Activated CD4-positive, alpha-beta T cell treated with anti-CD3 and anti-CD28 coated beads for 36 hours (primary cell): Measurements from ENCODE around the gene SHC4. TPM values are rescaled to one million over a fixed set of nuclear protein-coding genes. Genes with fewer than 3 reads are reported as not detected.
"Not testable (repeated sequence)": the region's sequence is repeated elsewhere in the genome, so short reads cannot be mapped to it uniquely, and the experiment has no call there.

Source experiments
- ATAC-seq: fragments of 200-7000 bp; cut with Tn5 transposase; one replicate; pipeline ENCODE4 v1.10.0; 2021; ENCODE audit warnings: mild to moderate bottlenecking, moderate library complexity
- CTCF ChIA-PET: fragments of 350-600 bp; sonication (Branson Sonifier 250); formaldehyde crosslinking; loops from one replicate; lab custom pipeline; 2021; ENCODE audit warnings: antibody characterized with exemption; lab: Charles Lee
- POLR2A ChIA-PET: fragments of 350-600 bp; sonication (Branson Sonifier 250); formaldehyde crosslinking; loops from one replicate; lab custom pipeline; 2021; ENCODE audit warnings: antibody characterized with exemption, inconsistent platforms; lab: Charles Lee
- DNase-seq: peaks from one replicate; pipeline ENCODE4 v3.0.0-alpha.2; 2020
- H3K27ac Mint-ChIP-seq: one replicate; pipeline ENCODE4 v1.8.0; 2021; ENCODE audit warnings: mixed read lengths
- H3K27me3 Mint-ChIP-seq: one replicate; pipeline ENCODE4 v1.8.0; 2021; ENCODE audit warnings: mixed read lengths
- H3K36me3 Mint-ChIP-seq: one replicate; pipeline ENCODE4 v1.8.0; 2021; ENCODE audit warnings: low read depth, mixed read lengths
- H3K4me1 Mint-ChIP-seq: one replicate; pipeline ENCODE4 v1.8.0; 2021; ENCODE audit warnings: mixed read lengths
- H3K4me3 Mint-ChIP-seq: one replicate; pipeline ENCODE4 v1.8.0; 2021; ENCODE audit warnings: mild to moderate bottlenecking, moderate library complexity, mixed read lengths
- H3K9me3 Mint-ChIP-seq: one replicate; pipeline ENCODE4 v1.8.0; 2021; ENCODE audit warnings: low read depth, mixed read lengths
- intact Hi-C, 2 experiments: fragments of 100-400 bp; cut with DNase I in 1 of 2; cut with micrococcal nuclease in 1 of 2; formaldehyde crosslinking; loops; one replicate each; pipeline versions ENCODE4 v1.14.2 to v1.15.1; 2022 to 2024; cut with DNase I, micrococcal nuclease
- total RNA-seq, 2 experiments: library from RNA; stranded (reverse); gene quantifications; one replicate each; pipeline ENCODE4 v1.2.3, GENCODE V29; 2021

Gene SHC4
- total RNA-seq, 2 experiments from 2014 or later: 1.4 TPM

GRCh38 chr15:48984021-48984710, 20.4 kb upstream of the SHC4 start:
- ATAC-seq (no peak), DNase-seq (no peak)
- Mint-ChIP-seq H3K36me3 (no peaks in the 10 kb centered on the region), H3K4me3 (no peak overlapping the region), H3K9me3 (no peaks in the 10 kb centered on the region), H3K27me3 (peaks cover 11% of the 10 kb centered on the region), H3K27ac (no peak overlapping the region), H3K4me1 (no peaks in the 10 kb centered on the region)
- ChIA-PET CTCF (interaction anchor here (1.1 to 1.6 kb wide), 2 partner anchors 8 to 122 kb away, joined by 5 to 14 read pairs; no protein-coding TSS in a partner anchor), POLR2A (no interaction called here)
- intact Hi-C loops: no loop called here

- Mint-ChIP-seq H3K27me3 (peaks cover 11% of the 10 kb centered on the region), H3K27ac (no peak overlapping the region), H3K9me3 (no peaks in the 10 kb centered on the region), H3K4me3 (no peak overlapping the region), H3K36me3 (no peaks in the 10 kb centered on the region), H3K4me1 (no peaks in the 10 kb centered on the region)
- ATAC-seq (no peak), DNase-seq (no peak)
- intact Hi-C loops: no loop called here
- CTCF ChIA-PET: interaction anchor here (0.7 to 1.0 kb wide), 2 partner anchors 113 to 172 kb away, joined by 3 to 7 read pairs; partner anchors contain the start of gene CEP152
- POLR2A ChIA-PET: no interaction called here
Observed at GRCh38 chr15:48983300-48983699, 19.6 kb upstream of the SHC4 start.

GRCh38 chr15:48981941-48982340, 18.2 kb upstream of the SHC4 start:
- DNase-seq: no peak
- POLR2A ChIA-PET: no interaction called here

GRCh38 chr15:48978638-48979037, 14.9 kb upstream of the SHC4 start:
- Mint-ChIP-seq H3K4me3 (no peak overlapping the region), H3K4me1 (peaks cover 2% of the 10 kb centered on the region), H3K9me3 (no peaks in the 10 kb centered on the region), H3K27me3 (peaks cover 19% of the 10 kb centered on the region), H3K27ac (no peak overlapping the region), H3K36me3 (no peaks in the 10 kb centered on the region)
- CTCF ChIA-PET: interaction anchor here (0.7 to 7.3 kb wide), 2 partner anchors 15 to 59 kb away, joined by 4 to 72 read pairs; partner anchors contain the start of gene SHC4
- POLR2A ChIA-PET: no interaction called here
- DNase-seq: no peak
- ATAC-seq: no peak
- intact Hi-C loops: no loop called here

More at GRCh38 chr15:48981941-48982340, 18.2 kb upstream of the SHC4 start:
- Mint-ChIP-seq H3K36me3 (no peaks in the 10 kb centered on the region), H3K27me3 (peaks cover 15% of the 10 kb centered on the region), H3K9me3 (no peaks in the 10 kb centered on the region), H3K4me3 (no peak overlapping the region), H3K4me1 (no peaks in the 10 kb centered on the region), H3K27ac (no peak overlapping the region)
- CTCF ChIA-PET: no interaction called here
- ATAC-seq: no peak
- intact Hi-C loops: no loop called here

GRCh38 chr15:48976444-48977088, 12.8 kb upstream of the SHC4 start:
- DNase-seq (no peak), ATAC-seq (no peak)
- POLR2A ChIA-PET: no interaction called here
- Mint-ChIP-seq H3K36me3 (no peaks in the 10 kb centered on the region), H3K4me3 (no peak overlapping the region), H3K9me3 (no peaks in the 10 kb centered on the region), H3K27me3 (peaks cover 13% of the 10 kb centered on the region), H3K4me1 (peaks cover 2% of the 10 kb centered on the region), H3K27ac (no peak overlapping the region)
- CTCF ChIA-PET: interaction anchor here (0.6 to 7.3 kb wide), 16 partner anchors 8 to 446 kb away, joined by 3 to 76 read pairs (median 5); partner anchors contain the start of genes FGF7 and SHC4
- intact Hi-C loops: no loop called here

GRCh38 chr15:48975472-48976419, 12.0 kb upstream of the SHC4 start:
- POLR2A ChIA-PET: interaction anchor here (0.9 to 1.0 kb wide), 3 partner anchors 10 to 114 kb away, joined by 3 to 4 read pairs (median 3); no protein-coding TSS in a partner anchor
- no peaks in the 10 kb centered on the region for H3K9me3 Mint-ChIP-seq
- no peaks in the 10 kb centered on the region for H3K36me3 Mint-ChIP-seq
- no peak overlapping the region for H3K27ac Mint-ChIP-seq
- intact Hi-C loops: loop anchor here in 1 of 2 experiments (1.0 to 2.0 kb wide), 4 partner anchors 71 to 447 kb away; partner anchors contain the start of genes EID1 and SECISBP2L
- CTCF ChIA-PET: interaction anchor here (0.6 to 7.3 kb wide), 44 partner anchors 8 to 506 kb away, joined by 3 to 76 read pairs (median 4); partner anchors contain the start of genes CEP152, EID1, FGF7 and SECISBP2L
- H3K4me1 Mint-ChIP-seq: peaks cover 2% of the 10 kb centered on the region
- peak; percentile 89 for DNase-seq
- ATAC-seq: peak; percentile 98
- peak overlapping the region; percentile 46 for H3K4me3 Mint-ChIP-seq
- peaks cover 13% of the 10 kb centered on the region for H3K27me3 Mint-ChIP-seq

GRCh38 chr15:48974882-48975281, 11.2 kb upstream of the SHC4 start:
- POLR2A ChIA-PET: no interaction called here
- CTCF ChIA-PET: interaction anchor here (0.8 to 7.3 kb wide), 16 partner anchors 7 to 173 kb away, joined by 3 to 76 read pairs (median 6); partner anchors contain the start of genes SECISBP2L and SHC4
- H3K27ac Mint-ChIP-seq: no peak overlapping the region
- no peak for DNase-seq
- H3K27me3 Mint-ChIP-seq: peaks cover 15% of the 10 kb centered on the region
- no peaks in the 10 kb centered on the region for H3K36me3 Mint-ChIP-seq
- H3K9me3 Mint-ChIP-seq: no peaks in the 10 kb centered on the region
- H3K4me1 Mint-ChIP-seq: peaks cover 2% of the 10 kb centered on the region
- intact Hi-C loops: loop anchor here in 1 of 2 experiments (1.0 to 2.0 kb wide), 4 partner anchors 72 to 447 kb away; partner anchors contain the start of genes EID1 and SECISBP2L
- H3K4me3 Mint-ChIP-seq: no peak overlapping the region
- ATAC-seq: no peak

- Mint-ChIP-seq H3K9me3 (no peaks in the 10 kb centered on the region), H3K27ac (no peak overlapping the region), H3K36me3 (no peaks in the 10 kb centered on the region), H3K4me3 (no peak overlapping the region), H3K4me1 (peaks cover 2% of the 10 kb centered on the region), H3K27me3 (peaks cover 20% of the 10 kb centered on the region)
- ChIA-PET POLR2A (no interaction called here), CTCF (interaction anchor here (1.0 to 7.3 kb wide), 5 partner anchors 9 to 113 kb away, joined by 3 to 76 read pairs (median 10); partner anchors contain the start of genes EID1 and SHC4)
- intact Hi-C loops: no loop called here
- ATAC-seq (no peak), DNase-seq (no peak)
Observed at GRCh38 chr15:48972750-48973503, 9.2 kb upstream of the SHC4 start.

GRCh38 chr15:48970926-48971325, 7.2 kb upstream of the SHC4 start:
- CTCF ChIA-PET: interaction anchor here (0.6 kb wide), 1 partner anchor 1696 kb away, joined by 3 read pairs; no protein-coding TSS in a partner anchor

GRCh38 chr15:48968066-48968465, 4.3 kb upstream of the SHC4 start:
- peaks cover 38% of the 10 kb centered on the region for H3K27me3 Mint-ChIP-seq
- no peaks in the 10 kb centered on the region for H3K9me3 Mint-ChIP-seq
- POLR2A ChIA-PET: no interaction called here

More at GRCh38 chr15:48970926-48971325, 7.2 kb upstream of the SHC4 start:
- ATAC-seq, H3K27ac Mint-ChIP-seq, intact Hi-C loops, POLR2A ChIA-PET, DNase-seq, H3K9me3 Mint-ChIP-seq, H3K4me3 Mint-ChIP-seq, H3K36me3 Mint-ChIP-seq: not testable (repeated sequence)
- peaks cover 16% of the 10 kb centered on the region for H3K4me1 Mint-ChIP-seq
- H3K27me3 Mint-ChIP-seq: peaks cover 19% of the 10 kb centered on the region

More at GRCh38 chr15:48968066-48968465, 4.3 kb upstream of the SHC4 start:
- CTCF ChIA-PET: interaction anchor here (0.9 to 2.3 kb wide), 2 partner anchors 8 to 106 kb away, joined by 4 to 10 read pairs; no protein-coding TSS in a partner anchor
- Mint-ChIP-seq H3K27ac (no peak overlapping the region), H3K4me3 (no peak overlapping the region), H3K36me3 (peaks cover 2% of the 10 kb centered on the region), H3K4me1 (peaks cover 31% of the 10 kb centered on the region)
- ATAC-seq (no peak), DNase-seq (no peak)
- intact Hi-C loops: loop anchor here in 1 of 2 experiments (5.0 kb wide), 2 partner anchors 41 to 91 kb away; partner anchors contain the start of gene EID1
